Osteoblast (primary cell): ENCODE measurements around the gene HTRA1. TPM values are rescaled to one million over a fixed set of nuclear protein-coding genes. Genes with fewer than 3 reads are reported as not detected.

ENCODE experiments used
- DNase-seq: peaks from one replicate; pipeline ENCODE4 v3.0.0; 2011; ENCODE audit warnings: low spot score, mixed read lengths; ENCODE audit not compliant: insufficient read length; ENCODE audit errors: missing footprints
- H2AFZ ChIP-seq: 2 replicates; pipeline ENCODE4 v1.6.0; 2011; ENCODE audit warnings: mild to moderate bottlenecking, low read length
- H3K27ac ChIP-seq: 2 replicates; pipeline ENCODE4 v1.5.1; 2011; ENCODE audit warnings: mild to moderate bottlenecking, low read depth, low read length, moderate library complexity
- H3K27me3 ChIP-seq: 2 replicates; pipeline ENCODE4 v1.6.0; 2012; ENCODE audit warnings: mild to moderate bottlenecking, control low read depth, inconsistent platforms, low read length, moderate library complexity; ENCODE audit not compliant: insufficient read depth
- H3K36me3 ChIP-seq: 2 replicates; pipeline ENCODE4 v1.5.1; 2011; ENCODE audit warnings: mild to moderate bottlenecking, low read length, control low read depth, moderate library complexity; ENCODE audit not compliant: insufficient read depth
- H3K4me1 ChIP-seq: 2 replicates; pipeline ENCODE4 v1.5.1; 2011; ENCODE audit warnings: mild to moderate bottlenecking, low read length, control low read depth, moderate library complexity; ENCODE audit not compliant: insufficient read depth
- H3K4me2 ChIP-seq: 2 replicates; pipeline ENCODE4 v1.6.0; 2011; ENCODE audit warnings: mild to moderate bottlenecking, low read length; ENCODE audit not compliant: insufficient read depth
- H3K4me3 ChIP-seq: fragments of 200-600 bp; sonication (generic); 3 replicates; pipeline ENCODE4 v1.5.1; 2012; ENCODE audit warnings: mild to moderate bottlenecking, low read length, inconsistent platforms; ENCODE audit not compliant: insufficient read depth
- H3K79me2 ChIP-seq: 2 replicates; pipeline ENCODE4 v1.6.0; 2012; ENCODE audit warnings: mild to moderate bottlenecking, low read length, control low read depth, inconsistent platforms; ENCODE audit not compliant: insufficient read depth
- H3K9me3 ChIP-seq: 2 replicates; pipeline ENCODE4 v1.5.1; 2011; ENCODE audit warnings: low read depth, low read length, control low read depth
- H4K20me1 ChIP-seq: 2 replicates; pipeline ENCODE4 v1.6.0; 2012; ENCODE audit warnings: mild to moderate bottlenecking, low read length, control low read depth; ENCODE audit not compliant: insufficient read depth
- total RNA-seq: library from RNA; depleted of rRNA; stranded (reverse); fragments of >200 nt; gene quantifications from 2 replicates; pipeline ENCODE4 v1.2.3, GENCODE V29; 2012
- TF ChIP-seq, protein P1 (sequence below): IDR thresholded peaks from 2 replicates; pipeline ENCODE4 v1.5.1; 2011; ENCODE audit warnings: mild to moderate bottlenecking, low read depth, low read length, moderate library complexity; ENCODE audit errors: extremely low read depth

The HTRA1 gene
- total RNA-seq, 1 donor: 392 TPM

DNA sequence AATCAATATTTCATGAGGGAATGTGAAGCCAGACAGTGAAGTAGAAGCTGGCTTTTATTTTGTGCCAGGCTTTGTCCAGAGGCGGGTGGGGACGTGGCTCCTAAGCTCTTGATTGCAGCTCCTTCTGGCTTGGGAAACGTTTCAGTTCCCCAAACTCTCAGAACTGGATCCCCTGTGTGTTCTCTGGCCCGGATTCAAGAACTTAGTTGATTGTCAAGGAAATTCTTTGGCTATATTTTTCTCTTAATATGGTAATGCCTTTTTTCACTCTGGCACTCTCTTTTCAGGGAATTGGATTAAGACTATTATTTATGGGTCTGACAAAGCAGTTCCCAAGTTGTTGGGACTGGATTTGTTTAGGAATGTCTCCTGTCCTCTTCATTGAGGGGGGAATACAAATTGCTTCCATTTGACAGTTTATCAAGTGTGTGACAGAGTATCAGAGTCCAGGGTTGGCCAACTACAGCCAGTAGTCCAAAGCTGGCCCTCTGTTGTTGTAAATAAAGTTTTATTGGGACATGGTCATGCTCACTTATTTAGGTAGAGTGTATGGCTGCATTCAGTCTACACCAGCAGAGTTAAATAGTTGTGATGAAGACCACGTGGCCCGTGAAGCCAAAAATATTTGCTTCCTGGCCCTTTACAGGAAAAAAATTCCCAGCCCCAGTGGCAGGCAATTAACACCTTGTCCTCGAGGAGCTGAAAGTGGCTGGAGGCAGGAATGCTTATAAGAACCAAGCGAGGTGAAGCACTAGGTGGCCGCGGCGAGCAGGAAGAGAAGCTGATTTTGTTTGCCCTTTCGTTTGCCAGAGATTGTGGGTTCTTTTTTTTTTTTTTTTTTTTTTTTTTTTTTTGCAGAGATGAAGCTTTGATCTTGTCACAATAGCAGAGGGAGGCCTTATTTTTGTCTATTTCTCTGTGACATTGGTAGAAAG, 34.3 kb downstream of the HTRA1 start:
- Histone ChIP-seq H4K20me1 (no peaks in the 10 kb centered on the region), H3K79me2 (peaks cover 7% of the 10 kb centered on the region), H3K27ac (peak overlapping the region; percentile 94), H3K9me3 (no peaks in the 10 kb centered on the region), H3K4me3 (peak overlapping the region; percentile 52), H3K27me3 (no peaks in the 10 kb centered on the region), H2AFZ (peak overlapping the region; percentile 52), H3K4me2 (peak overlapping the region; percentile 74), H3K36me3 (no peaks in the 10 kb centered on the region), H3K4me1 (peaks cover 72% of the 10 kb centered on the region)
- TF ChIP-seq, protein P1, sequence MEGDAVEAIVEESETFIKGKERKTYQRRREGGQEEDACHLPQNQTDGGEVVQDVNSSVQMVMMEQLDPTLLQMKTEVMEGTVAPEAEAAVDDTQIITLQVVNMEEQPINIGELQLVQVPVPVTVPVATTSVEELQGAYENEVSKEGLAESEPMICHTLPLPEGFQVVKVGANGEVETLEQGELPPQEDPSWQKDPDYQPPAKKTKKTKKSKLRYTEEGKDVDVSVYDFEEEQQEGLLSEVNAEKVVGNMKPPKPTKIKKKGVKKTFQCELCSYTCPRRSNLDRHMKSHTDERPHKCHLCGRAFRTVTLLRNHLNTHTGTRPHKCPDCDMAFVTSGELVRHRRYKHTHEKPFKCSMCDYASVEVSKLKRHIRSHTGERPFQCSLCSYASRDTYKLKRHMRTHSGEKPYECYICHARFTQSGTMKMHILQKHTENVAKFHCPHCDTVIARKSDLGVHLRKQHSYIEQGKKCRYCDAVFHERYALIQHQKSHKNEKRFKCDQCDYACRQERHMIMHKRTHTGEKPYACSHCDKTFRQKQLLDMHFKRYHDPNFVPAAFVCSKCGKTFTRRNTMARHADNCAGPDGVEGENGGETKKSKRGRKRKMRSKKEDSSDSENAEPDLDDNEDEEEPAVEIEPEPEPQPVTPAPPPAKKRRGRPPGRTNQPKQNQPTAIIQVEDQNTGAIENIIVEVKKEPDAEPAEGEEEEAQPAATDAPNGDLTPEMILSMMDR: no peak
- DNase-seq: no peak

DNA sequence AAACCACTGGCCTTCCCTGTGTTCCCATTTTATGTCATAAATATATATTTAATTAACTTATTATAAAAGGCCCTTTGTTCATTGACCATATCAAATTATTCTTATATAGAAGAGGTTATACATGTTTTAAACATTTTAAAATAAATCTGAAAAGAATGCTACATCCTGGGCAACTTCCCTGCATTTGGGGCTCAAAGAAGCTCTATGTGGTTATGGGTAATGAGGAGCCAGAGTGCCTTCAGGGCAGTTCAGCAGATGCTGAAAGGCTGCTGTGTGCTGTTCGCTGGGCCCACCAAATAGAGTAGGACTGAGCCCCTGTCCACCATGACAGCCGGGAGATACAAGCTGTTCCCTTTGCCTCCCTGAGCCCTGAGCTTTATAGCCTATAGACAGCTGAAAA, 35.9 kb downstream of the HTRA1 start:
- TF ChIP-seq, protein P1: no peak
- H3K79me2 ChIP-seq: peaks cover 7% of the 10 kb centered on the region

DNA sequence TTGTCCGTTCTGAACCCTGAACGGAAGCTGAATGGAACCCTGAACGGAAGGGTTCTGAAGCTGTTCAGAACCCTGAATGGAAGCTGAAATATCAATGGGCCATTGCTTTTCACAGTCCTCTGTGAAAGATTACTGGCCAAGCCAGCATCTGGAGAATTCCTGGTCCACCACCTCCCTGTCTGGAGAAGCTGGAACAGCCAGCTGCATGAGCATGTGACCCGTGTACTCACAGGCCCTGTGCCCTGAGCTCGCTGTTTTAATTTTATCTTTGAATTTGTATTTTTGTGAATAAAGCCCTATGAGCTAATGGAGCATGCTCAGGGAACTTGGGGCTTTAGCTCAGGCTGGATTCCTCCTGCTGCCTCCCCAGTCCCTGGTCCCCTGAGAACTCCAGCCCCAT, 37.2 kb downstream of the HTRA1 start:
- Histone ChIP-seq H2AFZ (no peak overlapping the region), H3K36me3 (peaks cover 7% of the 10 kb centered on the region), H3K4me3 (no peak overlapping the region), H3K79me2 (peaks cover 7% of the 10 kb centered on the region), H3K9me3 (no peaks in the 10 kb centered on the region), H4K20me1 (no peaks in the 10 kb centered on the region), H3K4me2 (no peak overlapping the region), H3K27ac (no peak overlapping the region), H3K4me1 (peaks cover 44% of the 10 kb centered on the region), H3K27me3 (no peaks in the 10 kb centered on the region)
- TF ChIP-seq, protein P1: no peak
- no peak for DNase-seq

More for the DNA sequence above, 35.9 kb downstream of the HTRA1 start:
- no peak overlapping the region for H3K4me2 ChIP-seq
- peaks cover 56% of the 10 kb centered on the region for H3K4me1 ChIP-seq
- no peaks in the 10 kb centered on the region for H4K20me1 ChIP-seq
- H3K9me3 ChIP-seq: no peaks in the 10 kb centered on the region
- H3K36me3 ChIP-seq: peaks cover 7% of the 10 kb centered on the region
- no peak overlapping the region for H2AFZ ChIP-seq
- H3K27ac ChIP-seq: no peak overlapping the region
- no peaks in the 10 kb centered on the region for H3K27me3 ChIP-seq
- no peak for DNase-seq
- H3K4me3 ChIP-seq: no peak overlapping the region

DNA sequence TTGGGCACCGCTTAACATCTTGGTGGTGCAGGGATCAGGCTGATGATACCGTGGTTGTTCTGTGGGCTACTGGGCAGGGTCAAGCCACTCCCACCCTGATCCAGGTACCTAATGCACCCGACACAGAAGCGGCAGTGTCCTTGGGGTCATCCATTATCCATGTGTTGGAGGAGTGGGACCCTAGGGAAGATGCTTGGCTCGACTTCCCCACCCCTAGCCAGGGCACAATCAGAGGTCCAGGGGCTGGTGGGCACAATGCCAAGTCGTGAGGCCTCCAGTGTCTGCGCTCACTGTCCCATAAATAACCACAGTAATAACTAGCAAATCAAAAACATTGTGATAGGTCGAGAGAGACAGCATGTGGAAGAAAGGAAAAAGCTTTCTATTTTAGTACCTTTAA, 37.7 kb downstream of the HTRA1 start:
- Histone ChIP-seq H4K20me1 (no peaks in the 10 kb centered on the region), H3K27me3 (no peaks in the 10 kb centered on the region), H3K4me2 (no peak overlapping the region), H3K36me3 (peaks cover 7% of the 10 kb centered on the region), H3K79me2 (peaks cover 7% of the 10 kb centered on the region), H3K4me1 (peaks cover 40% of the 10 kb centered on the region), H3K9me3 (no peaks in the 10 kb centered on the region), H3K27ac (peak overlapping the region; percentile 34), H3K4me3 (no peak overlapping the region), H2AFZ (no peak overlapping the region)
- TF ChIP-seq, protein P1: no peak
- DNase-seq: no peak
